ENCODE measurements around the gene EXOC6B.

EXOC6B gene

GRCh38 chr2:72754628-72755320 is 71.1 kb downstream of the EXOC6B start:
- TF ChIP-seq CTCF (conservative IDR thresholded peaks at IDR 0.05) = no peak
- peak overlapping the region; percentile 87; the same call in 1 of the 2 replicates for H3K27ac ChIP-seq

- no peak overlapping the region for H3K27ac ChIP-seq
Measured at GRCh38 chr2:72750977-72751639, 74.7 kb downstream of the EXOC6B start.

GRCh38 chr2:72750466-72750865 is 75.4 kb downstream of the EXOC6B start:
- no peak overlapping the region for H3K27ac ChIP-seq
- TF ChIP-seq CTCF (conservative IDR thresholded peaks at IDR 0.05) = no peak

More at GRCh38 chr2:72750977-72751639, 74.7 kb downstream of the EXOC6B start:
- no peak for TF ChIP-seq CTCF (conservative IDR thresholded peaks at IDR 0.05)

GRCh38 chr2:72747344-72747743 is 78.5 kb downstream of the EXOC6B start:
- no peak overlapping the region for H3K27ac ChIP-seq
- no peak for TF ChIP-seq CTCF (conservative IDR thresholded peaks at IDR 0.05)

GRCh38 chr2:72745679-72746368 is 80.0 kb downstream of the EXOC6B start:
- no peak overlapping the region for H3K27ac ChIP-seq
- peak; percentile 76 for TF ChIP-seq CTCF (conservative IDR thresholded peaks at IDR 0.05)

- H3K27ac ChIP-seq = no peak overlapping the region
- no peak for TF ChIP-seq CTCF (conservative IDR thresholded peaks at IDR 0.05)
Measured at GRCh38 chr2:72744049-72744448, 81.8 kb downstream of the EXOC6B start.

GRCh38 chr2:72743481-72743880 is 82.4 kb downstream of the EXOC6B start:
- no peak overlapping the region for H3K27ac ChIP-seq
- no peak for TF ChIP-seq CTCF (conservative IDR thresholded peaks at IDR 0.05)

Measured in VCaP (cell line).